Fibroblast of the aortic adventitia (primary cell): ENCODE measurements around the gene PCNX2. TPM values are rescaled to one million over a fixed set of nuclear protein-coding genes. Genes with fewer than 3 reads are reported as not detected.

Source experiments
- DNase-seq: peaks from one replicate; pipeline ENCODE4 v3.0.0-alpha.2; 2010; ENCODE audit warnings: low read depth
- H3K4me3 ChIP-seq: 2 replicates; pipeline ENCODE4 v1.5.1; 2011; ENCODE audit warnings: low read depth, mild to moderate bottlenecking, control low read depth, low read length, moderate library complexity
- CTCF ChIP-seq: IDR thresholded peaks from 2 replicates; pipeline ENCODE4 v1.5.1; 2011; ENCODE audit warnings: mild to moderate bottlenecking, low read length, control low read depth, inconsistent platforms; ENCODE audit not compliant: insufficient read depth
- total RNA-seq: library from RNA; depleted of rRNA; stranded (reverse); fragments of >200 nt; gene quantifications from 2 replicates; pipeline ENCODE4 v1.2.3, GENCODE V29; 2012; ENCODE audit warnings: low replicate concordance

Gene PCNX2
- total RNA-seq, 1 donor: 70.7 TPM

GRCh38 chr1:232987774-232988140 is 307.8 kb downstream of the PCNX2 start:
- no peak overlapping the region for H3K4me3 ChIP-seq
- DNase-seq: no peak
- no peak for TF ChIP-seq CTCF

- no peak overlapping the region for H3K4me3 ChIP-seq
- no peak for DNase-seq
- TF ChIP-seq CTCF: no peak
Observed at GRCh38 chr1:232987046-232987773, 308.3 kb downstream of the PCNX2 start.

- no peak for TF ChIP-seq CTCF
- DNase-seq: no peak
- no peak overlapping the region for H3K4me3 ChIP-seq
Observed at GRCh38 chr1:232986527-232986922, 309.0 kb downstream of the PCNX2 start.

GRCh38 chr1:232985882-232986526 is 309.5 kb downstream of the PCNX2 start:
- no peak overlapping the region for H3K4me3 ChIP-seq
- no peak for TF ChIP-seq CTCF
- no peak for DNase-seq

GRCh38 chr1:232984577-232985425 is 310.7 kb downstream of the PCNX2 start:
- no peak overlapping the region for H3K4me3 ChIP-seq
- no peak for TF ChIP-seq CTCF
- DNase-seq: no peak

GRCh38 chr1:232983817-232984567 is 311.5 kb downstream of the PCNX2 start:
- no peak for DNase-seq
- no peak for TF ChIP-seq CTCF
- no peak overlapping the region for H3K4me3 ChIP-seq
